A549 (cell line): ENCODE data around the gene CSNK1E. TPM values are rescaled to one million over a fixed set of nuclear protein-coding genes. Genes with fewer than 3 reads are reported as not detected.

Experiments used
- ATAC-seq, 2 experiments: fragments of 200-7000 bp in 1 of 2; fragments of >200 bp in 1 of 2; cut with Nextera tagmentation in 1 of 2; cut with Tn5 transposase in 1 of 2; 3 replicates each; pipeline versions ENCODE4 v1.8.0 to v1.9.1; 2018 to 2020; ENCODE audit warnings: mild to moderate bottlenecking in 1 of 2, moderate library complexity in 1 of 2
- CTCF ChIA-PET: fragments of 300-600 bp; sonication (Branson Sonifier 250); formaldehyde crosslinking; extraction: SDS; loops from one replicate; lab custom pipeline; 2021; ENCODE audit warnings: antibody characterized with exemption, inconsistent platforms; lab: Yijun Ruan, JAX
- POLR2A ChIA-PET: fragments of 350-600 bp; formaldehyde crosslinking; extraction: SDS; loops from one replicate; lab custom pipeline; 2021; ENCODE audit warnings: antibody characterized with exemption, inconsistent platforms; lab: Yijun Ruan, JAX
- DNase-seq, 2 experiments: peaks; one replicate each; pipeline versions ENCODE4 v3.0.0 to v3.0.0-alpha.2; 2011 to 2016; ENCODE audit warnings: low read depth in 1 of 2, low spot score in 1 of 2
- FAIRE-seq: peaks from 2 replicates; lab custom pipeline; 2011; peaks lifted over from hg19 to GRCh38; lab: Jason Lieb, UNC
- H3K27ac ChIP-seq, 2 experiments: fragments of >200 bp; sonication (Bioruptor Twin); formaldehyde crosslinking; 3 replicates each; pipeline ENCODE4 v1.5.1; 2016 to 2017
- H3K4me1 ChIP-seq: fragments of >200 bp; sonication (Bioruptor Twin); formaldehyde crosslinking; 3 replicates; pipeline ENCODE4 v1.6.1; 2016
- H3K4me2 ChIP-seq: fragments of >200 bp; sonication (Bioruptor Twin); formaldehyde crosslinking; 3 replicates; pipeline ENCODE4 v1.6.1; 2016
- H3K4me3 ChIP-seq: fragments of >200 bp; sonication (Bioruptor Twin); formaldehyde crosslinking; 3 replicates; pipeline ENCODE4 v1.5.1; 2016
- H3K9me3 ChIP-seq: fragments of >200 bp; sonication (Bioruptor Twin); formaldehyde crosslinking; 3 replicates; pipeline ENCODE4 v1.6.1; 2016
- ATOH8 ChIP-seq: fragments of 250-450 bp; sonication (Bioruptor Pico); IDR thresholded peaks from 2 replicates; pipeline ENCODE4 v1.5.0; 2020; ENCODE audit warnings: low read depth, mild to moderate bottlenecking, moderate library complexity
- BHLHE40 ChIP-seq: IDR thresholded peaks from 2 replicates; pipeline ENCODE4 v1.6.1; 2012; ENCODE audit warnings: low read depth, low read length, inconsistent platforms
- CEBPB ChIP-seq, 2 experiments: fragments of >200 bp in 1 of 2; sonication (Bioruptor Twin) in 1 of 2; formaldehyde crosslinking in 1 of 2; IDR thresholded peaks; 2 replicates each; pipeline ENCODE4 v1.6.1; 2012 to 2016
- CHD4 ChIP-seq: fragments of 200-600 bp; sonication (generic); IDR thresholded peaks from 2 replicates; pipeline ENCODE4 v1.6.1; 2016; ENCODE audit warnings: antibody characterized with exemption, mild to moderate bottlenecking, borderline replicate concordance
- CTCF ChIP-seq: fragments of >200 bp; sonication (Bioruptor Twin); formaldehyde crosslinking; IDR thresholded peaks from 3 replicates; pipeline ENCODE4 v1.5.1; 2016
- EHMT2 ChIP-seq: fragments of 200-600 bp; sonication (generic); IDR thresholded peaks from 2 replicates; pipeline ENCODE4 v1.6.1; 2016; ENCODE audit warnings: antibody characterized with exemption, low read depth, mild to moderate bottlenecking, moderate library complexity
- FOSB ChIP-seq: fragments of 250-450 bp; sonication (Bioruptor Pico); IDR thresholded peaks from 2 replicates; pipeline ENCODE4 v1.5.0; 2020; ENCODE audit warnings: mild to moderate bottlenecking, moderate library complexity
- FOXS1 ChIP-seq: fragments of 250-450 bp; sonication (Bioruptor Pico); IDR thresholded peaks from 2 replicates; pipeline ENCODE4 v1.5.0; 2020; ENCODE audit warnings: mild to moderate bottlenecking, moderate library complexity
- HES2 ChIP-seq: fragments of >200 bp; sonication (Bioruptor Twin); formaldehyde crosslinking; IDR thresholded peaks from 2 replicates; pipeline ENCODE4 v1.6.1; 2016
- HOXB13 ChIP-seq: fragments of 250-450 bp; sonication (Bioruptor Pico); IDR thresholded peaks from 2 replicates; pipeline ENCODE4 v1.5.0; 2020; ENCODE audit warnings: low read depth, mild to moderate bottlenecking, moderate library complexity
- JUN ChIP-seq, 2 experiments: fragments of >200 bp; sonication (Bioruptor Twin); formaldehyde crosslinking; IDR thresholded peaks; 2 replicates in 1 of 2; 3 replicates in 1 of 2; pipeline ENCODE4 v1.6.1; 2016 to 2017
- KDM1A ChIP-seq: fragments of 200-600 bp; sonication (generic); IDR thresholded peaks from 2 replicates; pipeline ENCODE4 v1.6.1; 2016; ENCODE audit warnings: low read depth, mild to moderate bottlenecking
- KDM5A ChIP-seq: fragments of 200-600 bp; sonication (generic); IDR thresholded peaks from 2 replicates; pipeline ENCODE4 v1.6.1; 2016; ENCODE audit warnings: antibody characterized with exemption, mild to moderate bottlenecking
- MAZ ChIP-seq: fragments of 150-350 bp; IDR thresholded peaks from 2 replicates; pipeline ENCODE4 v1.6.1; 2014; ENCODE audit warnings: antibody characterized with exemption, low read depth, low read length, borderline replicate concordance
- NFE2L2 ChIP-seq: fragments of 150-350 bp; conservative IDR thresholded peaks from 2 replicates; pipeline ENCODE4 v1.6.1; 2014; ENCODE audit warnings: low read length
- PHF8 ChIP-seq: fragments of 200-600 bp; sonication (generic); IDR thresholded peaks from 2 replicates; pipeline ENCODE4 v1.6.1; 2016; ENCODE audit warnings: low read depth, mild to moderate bottlenecking, antibody characterized with exemption, moderate library complexity, borderline replicate concordance
- POLR2A ChIP-seq: IDR thresholded peaks from 2 replicates; pipeline ENCODE4 v1.6.1; 2012; ENCODE audit warnings: mild to moderate bottlenecking, low read length
- POLR2AphosphoS2 ChIP-seq: conservative IDR thresholded peaks from 2 replicates; pipeline ENCODE4 v1.6.1; 2012; ENCODE audit warnings: low read length, improper control_type of control experiment, inconsistent platforms
- RAD21 ChIP-seq, 2 experiments: fragments of >200 bp in 1 of 2; sonication (Bioruptor Twin) in 1 of 2; formaldehyde crosslinking in 1 of 2; IDR thresholded peaks in 1 of 2; conservative IDR thresholded peaks in 1 of 2; 2 replicates in 1 of 2; 3 replicates in 1 of 2; pipeline ENCODE4 v1.6.1; 2012 to 2018; ENCODE audit warnings: inconsistent platforms in 1 of 2
- REST ChIP-seq: fragments of 200-600 bp; sonication (generic); IDR thresholded peaks from 2 replicates; pipeline ENCODE4 v1.6.1; 2016; ENCODE audit warnings: antibody characterized with exemption, mild to moderate bottlenecking, moderate library complexity
- SREBF2 ChIP-seq: fragments of 450-650 bp; IDR thresholded peaks from 2 replicates; pipeline ENCODE4 v1.6.1; 2014; ENCODE audit warnings: mild to moderate bottlenecking, moderate library complexity
- TFCP2L1 ChIP-seq: fragments of 250-450 bp; sonication (Bioruptor Pico); IDR thresholded peaks from 2 replicates; pipeline ENCODE4 v1.5.0; 2021; ENCODE audit warnings: mild to moderate bottlenecking
- USF2 ChIP-seq: fragments of 450-650 bp; IDR thresholded peaks from 2 replicates; pipeline ENCODE4 v1.6.1; 2014; ENCODE audit warnings: antibody characterized with exemption
- WGBS: methylation state at CpG from one replicate; pipeline ENCODE4 v1.1.6; 2017; ENCODE audit errors: missing lambda C conversion rate; 5-methylcytosine and 5-hydroxymethylcytosine counted together
- polyA plus RNA-seq, 4 experiments: library from polyadenylated mRNA; depleted of rRNA in 3 of 4; stranded (reverse); fragments of >200 nt; fragmentation: RNase III in 1 of 4; extraction: RNeasy Plus Mini Kit Qiagen cat#74134 plus additional on column Dnase treatment in 1 of 4; gene quantifications; 2 replicates in 3 of 4; 3 replicates in 1 of 4; pipeline ENCODE4 v1.2.3, GENCODE V29; 2011 to 2017

The CSNK1E gene
- polyA plus RNA-seq, 2 of the 4 experiments (the other 2 are of a cell fraction): 59.3 to 60.9 TPM

- Histone ChIP-seq H3K9me3 (no peaks in the 10 kb centered on the region), H3K27ac (no peak overlapping the region), H3K4me1 (no peaks in the 10 kb centered on the region), H3K4me2 (no peak overlapping the region), H3K4me3 (no peak overlapping the region)
- WGBS: 95% methylated on average over 22 of the region's 25 CpGs
- CTCF ChIA-PET: interaction anchor here (1.3 kb wide), 1 partner anchor 19 kb away, joined by 4 read pairs; no protein-coding TSS in a partner anchor
- DNase-seq (no peak), ATAC-seq (no peak), FAIRE-seq (no peak)
- POLR2A ChIA-PET: no interaction called here
- TF ChIP-seq SREBF2 (no peak), HES2 (no peak), RAD21 (conservative IDR thresholded peaks at IDR 0.05 in 1 of 2, IDR thresholded peaks at IDR 0.05 in 1 of 2) (no peak)
Measured at GRCh38 chr22:38249803-38250642, 67.2 kb downstream of the CSNK1E start.

- DNase-seq (no peak), FAIRE-seq (no peak), ATAC-seq (no peak)
- no peaks in the 10 kb centered on the region for H3K9me3 ChIP-seq
- TF ChIP-seq MAZ (no peak), KDM5A (no peak), BHLHE40 (no peak), JUN (IDR thresholded peaks at IDR 0.05) (no peak), NFE2L2 (no peak), KDM1A (no peak), TFCP2L1 (no peak)
- H3K4me2 ChIP-seq: no peak overlapping the region
- H3K27ac ChIP-seq: no peak overlapping the region
- ChIA-PET POLR2A (no interaction called here), CTCF (interaction anchor here (1.3 kb wide), 1 partner anchor 19 kb away, joined by 4 read pairs; no protein-coding TSS in a partner anchor)
- 83% methylated on average over 3 of the region's 3 CpGs for WGBS
- no peak overlapping the region for H3K4me3 ChIP-seq
- H3K4me1 ChIP-seq: no peaks in the 10 kb centered on the region
Measured at GRCh38 chr22:38249301-38249700, 67.9 kb downstream of the CSNK1E start.

- H3K4me3 ChIP-seq: no peak overlapping the region
- ChIA-PET POLR2A (no interaction called here), CTCF (interaction anchor here (1.2 kb wide), 1 partner anchor 13 kb away, joined by 3 read pairs; no protein-coding TSS in a partner anchor)
- ATAC-seq (no peak), DNase-seq (no peak), FAIRE-seq (no peak)
- 94% methylated on average over 6 of the region's 6 CpGs for WGBS
- peaks cover 3% of the 10 kb centered on the region; the same call in 2 of the 3 replicates for H3K4me1 ChIP-seq
- H3K9me3 ChIP-seq: no peaks in the 10 kb centered on the region
- no peak for TF ChIP-seq BHLHE40
- no peak for TF ChIP-seq EHMT2
- no peak for TF ChIP-seq CHD4
- TF ChIP-seq FOXS1: no peak
- TF ChIP-seq CEBPB (IDR thresholded peaks at IDR 0.05): no peak
- no peak for TF ChIP-seq POLR2AphosphoS2
- TF ChIP-seq POLR2A: no peak
- H3K4me2 ChIP-seq: no peak overlapping the region
- H3K27ac ChIP-seq: no peak overlapping the region
Measured at GRCh38 chr22:38248280-38248679, 69.0 kb downstream of the CSNK1E start.

GRCh38 chr22:38247713-38248112 lies 69.5 kb downstream of the CSNK1E start:
- no peak overlapping the region for H3K4me2 ChIP-seq
- no peaks in the 10 kb centered on the region for H3K9me3 ChIP-seq
- FAIRE-seq: no peak
- no peak for DNase-seq
- ChIA-PET CTCF (interaction anchor here (1.2 kb wide), 1 partner anchor 14 kb away, joined by 3 read pairs; no protein-coding TSS in a partner anchor), POLR2A (no interaction called here)
- no peak overlapping the region for H3K27ac ChIP-seq
- WGBS: 100% methylated on average over 3 of the region's 12 CpGs
- H3K4me3 ChIP-seq: no peak overlapping the region
- ATAC-seq: no peak
- peaks cover 9% of the 10 kb centered on the region for H3K4me1 ChIP-seq
- no peak for TF ChIP-seq FOXS1
- TF ChIP-seq FOSB (CRISPR knock-in tag): no peak
- no peak for TF ChIP-seq HOXB13 (CRISPR knock-in tag)
- TF ChIP-seq POLR2A: no peak
- TF ChIP-seq PHF8: no peak
- no peak for TF ChIP-seq CTCF
- TF ChIP-seq REST: no peak
- no peak for TF ChIP-seq ATOH8 (CRISPR knock-in tag)
- TF ChIP-seq USF2: no peak
